Fibroblast of villous mesenchyme (primary cell): ENCODE results near the gene SMOC1. TPM values are rescaled to one million over a fixed set of nuclear protein-coding genes. Genes with fewer than 3 reads are reported as not detected.

Experiments used
- DNase-seq: peaks from one replicate; pipeline ENCODE4 v3.0.0-alpha.2; 2010; ENCODE audit warnings: low read depth
- H3K4me3 ChIP-seq: 2 replicates; pipeline ENCODE4 v1.5.1; 2011; ENCODE audit warnings: low read depth, mild to moderate bottlenecking, low read length
- CTCF ChIP-seq: IDR thresholded peaks from 2 replicates; pipeline ENCODE4 v1.5.1; 2012; ENCODE audit warnings: low read depth, mild to moderate bottlenecking, low read length; ENCODE audit not compliant: insufficient read depth
- total RNA-seq: library from RNA; depleted of rRNA; stranded (reverse); fragments of >200 nt; gene quantifications from 2 replicates; pipeline ENCODE4 v1.2.3, GENCODE V29; 2012

Gene SMOC1
- total RNA-seq, 1 donor, result not detected

GRCh38 chr14:69968681-69969080 lies 89.5 kb downstream of the SMOC1 start:
- no peak for TF ChIP-seq CTCF
- DNase-seq, result no peak
- no peak overlapping the region for H3K4me3 ChIP-seq

GRCh38 chr14:69972755-69973154 lies 93.5 kb downstream of the SMOC1 start:
- DNase-seq, result no peak
- TF ChIP-seq CTCF, result no peak
- no peak overlapping the region for H3K4me3 ChIP-seq

GRCh38 chr14:69973846-69974245 lies 94.6 kb downstream of the SMOC1 start:
- no peak overlapping the region for H3K4me3 ChIP-seq
- no peak for TF ChIP-seq CTCF
- no peak for DNase-seq

- DNase-seq, result no peak
- H3K4me3 ChIP-seq, result no peak overlapping the region
- TF ChIP-seq CTCF, result no peak
Measured at GRCh38 chr14:69979882-69980281, 100.7 kb downstream of the SMOC1 start.

GRCh38 chr14:69980457-69981425 lies 101.5 kb downstream of the SMOC1 start:
- H3K4me3 ChIP-seq, result no peak overlapping the region
- DNase-seq, result no peak
- TF ChIP-seq CTCF, result no peak

- DNase-seq, result no peak
- no peak overlapping the region for H3K4me3 ChIP-seq
- TF ChIP-seq CTCF, result no peak
Measured at GRCh38 chr14:69982220-69982839, 103.1 kb downstream of the SMOC1 start.
